HG02973 (cell line): ENCODE data around the gene PRKAR2A.

Experiments
- ATAC-seq: cut with Tn5 transposase; IDR thresholded peaks from one replicate; pipeline ENCODE4 v1.9.1; 2021; ENCODE audit warnings: moderate library complexity; ENCODE audit not compliant: unreplicated experiment

PRKAR2A gene

DNA sequence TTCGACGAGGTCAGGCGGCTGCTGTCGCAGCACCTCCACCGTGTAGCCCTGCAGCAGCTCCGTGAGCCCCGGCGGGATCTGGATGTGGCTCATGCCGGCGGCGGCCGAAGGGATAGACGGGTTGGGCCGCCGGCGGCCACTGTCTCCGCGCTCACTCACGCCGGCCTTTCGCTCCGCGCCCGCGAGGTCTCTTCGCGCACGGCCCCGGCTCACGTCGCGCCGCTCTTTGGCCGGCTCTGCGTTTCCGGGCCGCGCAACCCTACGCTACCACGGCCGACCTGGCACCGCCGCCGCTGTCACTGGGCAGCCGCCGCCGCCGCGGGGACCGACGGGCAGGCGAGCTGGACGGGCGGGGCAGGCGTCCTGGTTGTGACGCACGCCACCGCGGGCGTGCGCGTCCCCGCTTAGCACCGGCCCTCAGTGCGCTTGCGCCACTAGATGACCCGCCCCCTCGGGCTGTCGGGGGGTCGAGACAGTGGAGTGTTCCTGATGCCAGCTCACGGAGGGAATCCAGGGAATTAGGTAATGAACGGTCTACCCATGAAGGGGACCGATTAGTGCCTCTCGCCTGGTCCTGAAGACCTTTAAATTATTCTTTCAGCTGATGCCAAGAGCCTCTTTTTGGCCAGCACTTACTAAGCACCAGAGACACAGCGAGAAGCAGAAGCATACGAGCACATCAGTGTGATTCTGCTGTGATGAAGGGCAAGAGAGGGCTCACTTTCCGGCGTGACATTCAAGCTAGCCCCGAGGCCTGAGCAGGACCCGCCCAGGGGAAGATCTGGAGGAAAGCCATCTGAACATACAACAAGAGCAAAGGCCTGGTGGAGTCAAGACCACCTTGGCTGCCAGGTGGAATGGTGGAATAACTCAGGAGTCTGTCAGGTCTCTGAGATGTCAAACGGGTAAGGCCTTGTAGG, at the start of gene PRKAR2A:
Gene PRKAR2A, minus strand, starts transcription at position 371 of the 920 bp plus-strand sequence. Its CDS starts 278 bp downstream, at position 93.
- ATAC-seq, result peak; percentile 86

- no peak for ATAC-seq
Measured at GRCh38 chr3:48896936-48897335, 49.3 kb upstream of the PRKAR2A start.

DNA sequence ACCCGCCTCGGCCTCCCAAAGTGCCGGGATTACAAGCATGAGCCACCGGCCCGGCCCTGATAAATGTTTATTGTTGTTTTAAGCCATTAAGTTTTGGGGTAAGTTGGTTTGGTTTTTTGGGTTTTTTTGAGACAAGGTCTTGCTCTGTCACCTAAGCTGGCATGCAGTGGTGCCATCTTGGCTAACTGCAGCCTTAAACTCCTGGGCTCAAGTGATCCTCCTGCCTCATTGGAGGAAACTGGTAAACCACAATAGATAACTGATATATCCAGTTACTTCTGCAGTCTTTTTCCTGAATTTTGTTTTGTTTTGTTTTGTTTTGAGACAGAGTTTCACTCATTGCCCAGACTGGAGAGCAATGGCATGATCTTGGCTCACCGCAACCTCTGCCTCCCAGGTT, 46.8 kb upstream of the PRKAR2A start:
- no peak for ATAC-seq

GRCh38 chr3:48891606-48892005, 43.9 kb upstream of the PRKAR2A start:
- ATAC-seq, result no peak

DNA sequence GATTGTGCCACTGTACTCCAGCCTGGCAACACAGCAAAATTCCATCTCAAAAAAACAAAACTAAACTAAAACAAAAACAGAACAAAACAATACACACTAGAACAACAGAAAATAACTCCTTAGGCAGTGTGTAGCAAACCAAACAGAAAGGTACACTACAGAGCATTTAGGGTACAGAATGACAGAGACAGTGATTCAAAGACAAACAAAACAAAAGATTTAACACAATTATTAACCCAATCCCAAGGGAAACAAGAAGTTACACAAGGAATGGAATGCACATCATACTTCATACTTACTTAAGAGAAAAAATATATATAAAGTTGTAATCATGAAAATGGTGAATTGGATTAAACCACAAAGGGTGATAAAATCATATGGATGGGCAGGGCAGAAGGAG, 38.1 kb upstream of the PRKAR2A start:
- no peak for ATAC-seq

DNA sequence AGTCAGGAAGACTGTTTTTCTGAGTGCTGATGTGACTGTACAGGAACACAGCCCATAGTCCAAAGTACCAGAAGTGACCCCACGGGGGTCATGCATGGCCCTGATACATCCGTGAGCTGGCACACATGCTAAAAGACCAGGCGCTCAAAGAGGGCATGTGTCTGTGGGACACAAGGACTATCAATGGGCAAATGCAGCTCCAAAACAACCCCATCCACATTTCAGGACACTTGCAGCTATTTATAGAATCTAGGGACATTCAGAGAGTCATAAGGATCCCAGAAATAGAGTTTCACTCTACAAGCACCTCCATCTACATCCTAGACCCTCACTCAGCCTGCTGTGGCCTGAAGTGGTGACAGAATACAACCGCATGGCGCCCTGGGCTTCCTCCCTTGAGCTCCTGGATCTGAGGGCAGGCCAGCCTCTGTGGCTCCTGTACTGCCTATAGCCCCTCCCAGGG, 34.0 kb upstream of the PRKAR2A start:
- ATAC-seq, result no peak

DNA sequence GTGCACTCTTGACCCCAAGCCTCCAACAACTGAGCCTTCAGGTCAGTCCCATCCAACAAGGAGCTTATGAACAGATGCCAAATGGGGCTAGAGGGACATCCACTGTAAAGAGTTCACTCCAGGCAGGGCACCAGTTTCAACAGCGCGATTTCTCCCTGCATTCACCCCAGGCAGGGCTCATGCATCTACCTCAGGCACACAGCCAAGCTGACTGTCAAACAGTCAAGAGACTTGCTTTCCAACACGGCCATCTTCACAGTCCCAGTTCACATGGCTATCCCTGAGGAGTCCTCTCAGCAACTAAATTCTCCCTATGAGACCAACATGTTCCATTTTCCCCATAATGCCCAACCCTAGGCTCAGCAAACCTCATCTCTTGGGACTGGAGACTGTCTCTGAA, 33.3 kb upstream of the PRKAR2A start:
- no peak for ATAC-seq

DNA sequence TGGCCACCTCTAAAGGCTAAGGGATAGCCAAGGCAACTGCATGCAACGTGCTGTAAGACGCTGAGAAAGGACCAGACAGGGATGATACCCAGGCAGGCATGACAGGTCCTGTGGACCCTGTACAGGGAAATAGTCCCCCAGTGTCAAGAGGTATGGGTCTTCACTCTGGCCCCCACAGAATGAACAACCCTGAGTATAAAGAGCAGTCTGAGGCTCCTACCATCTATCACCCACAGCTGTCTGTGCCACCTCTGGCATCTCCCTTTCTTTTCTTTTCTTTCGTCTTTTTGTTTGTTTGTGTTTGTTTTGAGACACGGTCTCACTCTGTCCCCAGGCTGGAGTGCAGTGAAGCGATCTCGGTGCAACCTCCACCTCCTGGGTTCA, 32.3 kb upstream of the PRKAR2A start:
- no peak for ATAC-seq

DNA sequence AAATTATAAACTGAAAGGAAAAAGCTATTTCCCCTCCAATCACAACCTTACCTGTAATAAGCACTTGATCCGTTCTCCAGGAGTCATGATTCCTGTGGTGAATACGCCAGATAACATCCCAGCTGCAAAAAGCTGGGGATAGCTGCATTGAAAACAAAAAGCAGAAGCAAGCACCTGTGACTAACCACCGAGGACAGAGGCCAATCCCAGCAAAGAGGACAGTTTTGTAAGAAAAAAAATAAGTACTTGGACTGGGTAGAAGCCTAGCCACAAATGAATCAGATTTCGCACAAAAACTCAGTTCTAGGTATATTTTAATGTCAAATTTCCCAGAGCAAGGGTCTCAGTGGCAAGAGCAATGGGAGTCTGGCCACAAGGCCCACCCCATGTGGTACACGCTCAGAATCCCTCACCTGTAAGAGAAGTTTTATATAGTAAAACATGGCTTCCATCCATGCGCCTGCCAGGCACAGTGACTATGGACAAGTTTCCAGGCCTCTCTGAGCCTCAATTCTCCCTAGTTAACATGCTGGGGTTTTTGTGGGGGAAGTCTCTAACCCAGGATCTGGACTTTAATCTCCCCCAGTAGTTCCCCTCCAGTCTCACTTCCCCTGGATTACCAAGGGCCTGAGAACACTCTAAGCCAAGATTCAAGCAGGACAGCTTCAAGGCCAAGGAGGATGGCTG, 31.8 kb upstream of the PRKAR2A start:
- no peak for ATAC-seq

GRCh38 chr3:48877671-48878070, 30.0 kb upstream of the PRKAR2A start:
- no peak for ATAC-seq

DNA sequence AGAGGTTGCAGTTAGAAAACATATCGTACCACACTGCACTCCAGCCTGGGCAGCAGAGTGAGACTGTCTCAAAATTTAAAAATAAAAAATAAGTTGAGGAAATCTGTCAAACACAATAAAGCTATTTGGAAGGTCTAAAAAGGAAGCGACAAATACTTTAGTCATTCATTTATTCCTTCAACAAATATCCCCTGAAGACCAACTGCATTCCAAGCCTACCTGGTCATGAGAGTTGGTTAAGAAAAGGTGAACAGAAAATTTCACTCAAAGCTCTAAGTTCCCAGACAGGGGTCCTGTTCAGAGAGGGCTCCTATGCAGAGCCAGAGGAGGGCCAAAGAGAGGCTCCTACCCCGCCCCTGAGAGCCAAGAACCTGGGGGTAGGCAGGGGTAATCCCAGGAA, 15.4 kb upstream of the PRKAR2A start:
- ATAC-seq, result no peak

- no peak for ATAC-seq
Measured at GRCh38 chr3:48859206-48859605, 11.5 kb upstream of the PRKAR2A start.

GRCh38 chr3:48858709-48859108, 11.0 kb upstream of the PRKAR2A start:
- ATAC-seq, result no peak

DNA sequence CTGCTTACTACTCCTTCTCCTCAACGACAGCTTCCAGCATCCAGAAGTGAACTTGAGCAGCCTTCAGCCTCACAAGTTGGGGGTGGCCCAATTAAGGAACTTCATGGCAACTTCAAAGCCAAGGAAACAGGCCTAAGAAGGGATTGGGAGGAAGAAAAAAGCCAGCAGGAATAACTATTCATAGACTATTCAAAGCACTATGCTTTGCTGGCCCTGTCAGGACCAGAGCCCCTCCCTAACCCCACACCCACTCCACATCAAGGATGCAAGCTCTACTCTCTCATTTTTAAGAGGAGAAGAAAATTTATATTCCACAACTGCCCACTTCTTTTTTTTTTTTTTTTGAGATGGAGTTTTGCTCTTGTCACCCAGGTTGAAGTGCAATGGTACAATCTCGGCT, 10.0 kb upstream of the PRKAR2A start:
- no peak for ATAC-seq

DNA sequence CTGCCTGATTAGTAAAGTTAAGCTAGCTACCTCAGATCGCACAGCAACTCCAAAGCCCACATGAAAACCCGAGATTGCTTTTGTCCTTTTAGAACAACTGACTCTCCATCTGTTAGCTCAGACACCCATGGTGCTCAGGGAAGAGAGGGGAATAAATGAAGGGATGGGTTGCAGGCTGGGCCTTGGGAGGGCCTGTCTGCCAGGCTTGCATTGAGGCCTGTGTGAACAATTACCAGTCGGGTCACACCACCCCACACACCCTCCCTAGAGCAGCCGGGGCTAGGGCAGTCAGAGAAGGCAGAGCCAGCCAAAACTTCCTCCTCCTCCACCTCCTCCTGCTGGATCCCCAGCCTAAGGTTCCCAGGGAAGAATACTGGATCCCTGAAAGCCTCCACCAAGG, 8.8 kb upstream of the PRKAR2A start:
- ATAC-seq, result no peak

GRCh38 chr3:48855681-48856447, 8.2 kb upstream of the PRKAR2A start:
- ATAC-seq, result no peak

- no peak for ATAC-seq
Measured at GRCh38 chr3:48852151-48852550, 4.5 kb upstream of the PRKAR2A start.

DNA sequence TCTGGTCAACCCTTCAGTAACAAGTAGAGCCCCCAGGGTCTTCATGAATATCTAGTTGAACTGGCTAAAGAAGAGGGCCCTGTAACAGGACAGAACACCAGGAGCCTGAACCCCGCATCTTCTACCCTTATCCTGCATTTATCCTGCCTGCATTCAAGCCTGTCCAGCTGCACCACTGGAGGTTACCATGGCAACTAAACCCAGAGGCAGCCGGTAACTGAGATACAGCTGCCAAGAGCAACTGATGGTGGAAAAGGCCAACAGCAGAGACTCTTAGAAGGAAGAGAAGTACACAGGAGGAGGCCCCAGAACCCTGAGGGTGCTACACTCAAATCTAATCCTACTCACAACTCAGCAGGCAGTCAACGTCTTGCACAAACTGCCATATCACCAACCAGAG, 3.7 kb upstream of the PRKAR2A start:
- no peak for ATAC-seq

DNA sequence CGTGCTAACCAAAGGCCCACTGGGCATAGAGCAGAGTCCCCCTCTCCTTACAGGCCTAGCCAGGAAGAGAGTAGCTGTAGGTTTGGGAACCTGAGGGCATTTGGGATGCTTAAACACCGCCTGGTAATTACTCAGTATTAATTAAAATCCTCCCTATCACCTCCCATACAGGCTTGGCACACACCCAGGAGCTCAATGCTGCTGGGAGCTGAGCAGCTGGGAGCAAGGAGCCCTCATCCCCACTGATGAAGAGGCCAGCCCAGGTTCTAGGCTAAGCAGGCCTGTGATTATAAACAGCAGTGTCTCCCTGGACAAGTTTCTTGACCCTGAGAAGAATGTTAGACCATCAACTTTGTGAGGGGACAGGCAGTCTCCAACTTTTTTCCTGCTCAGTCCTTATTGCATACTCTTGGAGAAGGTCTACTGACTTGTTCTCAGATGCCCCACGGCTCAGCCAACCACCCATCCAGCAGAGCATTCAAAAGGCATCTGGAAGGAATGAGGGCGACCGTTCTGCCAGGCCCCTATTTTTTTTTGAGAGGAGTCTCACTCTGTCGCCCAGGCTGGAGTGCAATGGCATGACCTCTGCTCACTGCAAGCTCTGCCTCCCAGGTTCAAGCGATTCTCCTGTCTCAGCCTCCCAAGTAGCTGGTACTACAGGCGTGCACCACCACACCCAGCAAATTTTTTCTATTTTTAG, 1.3 kb upstream of the PRKAR2A start:
- no peak for ATAC-seq

DNA sequence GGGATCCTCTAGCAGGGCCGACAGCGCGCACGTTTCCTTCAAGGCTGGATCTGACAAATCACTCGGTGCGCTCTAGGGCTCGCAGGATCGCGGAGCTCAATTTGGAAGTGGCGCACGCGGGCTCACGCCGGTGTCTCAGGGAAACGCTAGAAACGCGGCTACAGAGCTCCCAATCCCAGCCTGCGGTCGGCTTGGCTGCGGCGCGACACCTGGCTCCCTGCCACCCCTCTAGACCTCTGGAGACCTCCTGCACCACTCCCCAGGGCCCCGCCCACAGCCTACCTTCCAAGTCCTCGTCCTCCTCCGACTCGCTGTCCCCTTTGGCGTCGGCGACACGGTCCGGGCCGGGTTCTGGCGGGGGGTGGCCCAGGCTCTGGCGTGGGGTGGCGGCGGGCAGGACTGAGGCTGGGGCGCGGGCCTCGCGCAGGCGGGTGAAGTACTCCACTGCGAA, 596 bp downstream of the PRKAR2A start:
- peak; percentile 24 for ATAC-seq

GRCh38 chr3:48845170-48845569, 2.5 kb downstream of the PRKAR2A start:
- no peak for ATAC-seq
